Endodermal cell (in vitro differentiated cells): Measurements from ENCODE around the gene HOXB3. TPM values are rescaled to one million over a fixed set of nuclear protein-coding genes. Genes with fewer than 3 reads are reported as not detected.

Experiments
- DNase-seq: peaks from one replicate; pipeline ENCODE4 v3.0.0-alpha.2; 2017
- H3K27ac ChIP-seq: 2 replicates; pipeline ENCODE4 v1.5.1; 2013; ENCODE audit warnings: mild to moderate bottlenecking, low read depth, low read length, moderate library complexity
- H3K27me3 ChIP-seq: 2 replicates; pipeline ENCODE4 v1.6.1; 2013; ENCODE audit warnings: mild to moderate bottlenecking, low read length, moderate library complexity; ENCODE audit not compliant: insufficient read depth, control insufficient read depth, poor library complexity, severe bottlenecking
- H3K36me3 ChIP-seq: 2 replicates; pipeline ENCODE4 v1.7.0; 2013; ENCODE audit warnings: mild to moderate bottlenecking, low read length, moderate library complexity; ENCODE audit not compliant: control insufficient read depth, insufficient read depth
- H3K4me1 ChIP-seq: one replicate; pipeline ENCODE4 v1.7.0; 2013; ENCODE audit warnings: low read length; ENCODE audit not compliant: control insufficient read depth, insufficient read depth
- H3K4me3 ChIP-seq: 2 replicates; pipeline ENCODE4 v1.5.1; 2013; ENCODE audit warnings: mild to moderate bottlenecking, low read length, moderate library complexity
- H3K9ac ChIP-seq: 2 replicates; pipeline ENCODE4 v1.6.1; 2013; ENCODE audit warnings: mild to moderate bottlenecking, low read length, moderate library complexity; ENCODE audit not compliant: poor library complexity, severe bottlenecking; ENCODE audit errors: extremely low read depth
- H3K9me3 ChIP-seq: 2 replicates; pipeline ENCODE4 v1.6.1; 2013; ENCODE audit warnings: mild to moderate bottlenecking, low read length, moderate library complexity; ENCODE audit not compliant: control insufficient read depth
- H3K27ac Mint-ChIP-seq: 2 replicates; pipeline ENCODE4 v1.8.0; 2020; ENCODE audit warnings: mixed read lengths
- H3K27me3 Mint-ChIP-seq: 2 replicates; pipeline ENCODE4 v1.8.0; 2021; ENCODE audit warnings: mild to moderate bottlenecking, mixed read lengths; ENCODE audit not compliant: insufficient read depth
- H3K36me3 Mint-ChIP-seq: 2 replicates; pipeline ENCODE4 v1.8.0; 2020; ENCODE audit warnings: low read depth, mixed read lengths
- H3K4me1 Mint-ChIP-seq: 2 replicates; pipeline ENCODE4 v1.8.0; 2020; ENCODE audit warnings: mixed read lengths
- H3K4me3 Mint-ChIP-seq: 2 replicates; pipeline ENCODE4 v1.8.0; 2020; ENCODE audit warnings: mild to moderate bottlenecking, moderate library complexity, mixed read lengths
- H3K9me3 Mint-ChIP-seq: 2 replicates; pipeline ENCODE4 v1.8.0; 2020; ENCODE audit warnings: mild to moderate bottlenecking, mixed read lengths
- WGBS, 2 experiments: methylation state at CpG; one replicate each; pipeline versions ENCODE4 v1.1.5 to v1.1.7; 2013; ENCODE audit warnings: missing lambda C conversion rate in 2 of 2, mixed read lengths in 1 of 2; ENCODE audit not compliant: insufficient coverage in 1 of 2, insufficient read length in 1 of 2; 5-methylcytosine and 5-hydroxymethylcytosine counted together
- total RNA-seq, 2 donors: library from RNA; stranded (reverse); fragmentation: NEBNext Ultra II Directional in 1 of 2; extraction: Animal tissue kit (Norgen Biotek cat#: 25700) in 1 of 2; gene quantifications; 2 replicates in 1 of 2; 3 replicates in 1 of 2; pipeline ENCODE4 v1.2.1, GENCODE V29; 2021
- TF ChIP-seq, protein P1 (sequence below): fragments of 200-600 bp; sonication (generic); conservative IDR thresholded peaks from 2 replicates; pipeline ENCODE4 v1.5.0; 2021; ENCODE audit warnings: antibody characterized with exemption, mild to moderate bottlenecking

Gene HOXB3
- total RNA-seq, 2 donors from 2014 or later = not detected

DNA sequence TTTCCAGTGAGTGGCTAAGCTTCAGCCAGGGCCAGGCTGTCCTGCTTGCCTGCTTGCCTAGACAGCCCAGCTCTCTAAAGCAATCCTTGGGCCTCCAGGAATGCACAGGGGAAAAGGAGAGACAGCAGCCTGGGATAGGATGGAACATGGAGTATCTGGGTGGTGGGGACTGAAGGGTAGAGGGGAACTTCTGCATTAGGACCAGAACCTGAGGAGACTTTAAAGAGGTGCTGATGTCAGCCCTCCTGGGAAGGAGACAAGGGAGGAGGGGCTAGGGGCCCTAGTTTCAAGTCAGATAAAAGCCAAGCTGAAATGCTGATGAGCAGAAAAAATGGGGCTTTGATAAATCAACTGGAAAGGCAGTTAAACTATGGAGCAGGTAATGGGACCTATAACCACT is 19.0 kb upstream of the HOXB3 start:
- Mint-ChIP-seq H3K4me1 (peaks cover 7% of the 10 kb centered on the region), H3K27ac (no peak overlapping the region), H3K36me3 (no peaks in the 10 kb centered on the region), H3K9me3 (peaks cover 2% of the 10 kb centered on the region), H3K27me3 (peaks cover 99% of the 10 kb centered on the region), H3K4me3 (no peak overlapping the region)
- Histone ChIP-seq H3K27me3 (peaks cover 100% of the 10 kb centered on the region), H3K27ac (no peak overlapping the region), H3K4me3 (no peak overlapping the region), H3K36me3 (no peaks in the 10 kb centered on the region), H3K9me3 (peaks cover 16% of the 10 kb centered on the region), H3K4me1 (no peaks in the 10 kb centered on the region), H3K9ac (no peak overlapping the region)
- TF ChIP-seq, protein P1, sequence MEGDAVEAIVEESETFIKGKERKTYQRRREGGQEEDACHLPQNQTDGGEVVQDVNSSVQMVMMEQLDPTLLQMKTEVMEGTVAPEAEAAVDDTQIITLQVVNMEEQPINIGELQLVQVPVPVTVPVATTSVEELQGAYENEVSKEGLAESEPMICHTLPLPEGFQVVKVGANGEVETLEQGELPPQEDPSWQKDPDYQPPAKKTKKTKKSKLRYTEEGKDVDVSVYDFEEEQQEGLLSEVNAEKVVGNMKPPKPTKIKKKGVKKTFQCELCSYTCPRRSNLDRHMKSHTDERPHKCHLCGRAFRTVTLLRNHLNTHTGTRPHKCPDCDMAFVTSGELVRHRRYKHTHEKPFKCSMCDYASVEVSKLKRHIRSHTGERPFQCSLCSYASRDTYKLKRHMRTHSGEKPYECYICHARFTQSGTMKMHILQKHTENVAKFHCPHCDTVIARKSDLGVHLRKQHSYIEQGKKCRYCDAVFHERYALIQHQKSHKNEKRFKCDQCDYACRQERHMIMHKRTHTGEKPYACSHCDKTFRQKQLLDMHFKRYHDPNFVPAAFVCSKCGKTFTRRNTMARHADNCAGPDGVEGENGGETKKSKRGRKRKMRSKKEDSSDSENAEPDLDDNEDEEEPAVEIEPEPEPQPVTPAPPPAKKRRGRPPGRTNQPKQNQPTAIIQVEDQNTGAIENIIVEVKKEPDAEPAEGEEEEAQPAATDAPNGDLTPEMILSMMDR = no peak
- DNase-seq = no peak

GRCh38 chr17:48608494-48608834 is 18.4 kb upstream of the HOXB3 start:
- peaks cover 99% of the 10 kb centered on the region for H3K27me3 Mint-ChIP-seq
- DNase-seq = no peak
- H3K4me1 ChIP-seq = no peaks in the 10 kb centered on the region
- H3K4me1 Mint-ChIP-seq = peaks cover 7% of the 10 kb centered on the region
- H3K36me3 ChIP-seq = no peaks in the 10 kb centered on the region
- peaks cover 2% of the 10 kb centered on the region for H3K9me3 Mint-ChIP-seq
- H3K9me3 ChIP-seq = peaks cover 16% of the 10 kb centered on the region
- no peak overlapping the region for H3K27ac Mint-ChIP-seq
- no peak overlapping the region for H3K4me3 ChIP-seq
- no peak overlapping the region for H3K4me3 Mint-ChIP-seq
- WGBS, 2 experiments = 40 to 56% methylated on average over 1 of the region's 1 CpG
- H3K27me3 ChIP-seq = peaks cover 100% of the 10 kb centered on the region
- H3K27ac ChIP-seq = no peak overlapping the region
- no peak overlapping the region for H3K9ac ChIP-seq
- H3K36me3 Mint-ChIP-seq = no peaks in the 10 kb centered on the region
- TF ChIP-seq, protein P1 = no peak

GRCh38 chr17:48606892-48607614 is 17.0 kb upstream of the HOXB3 start:
- 26 to 31% methylated on average over 2 to 9 of the region's 9 CpGs for WGBS, 2 experiments
- H3K27ac ChIP-seq = no peak overlapping the region
- peaks cover 100% of the 10 kb centered on the region for H3K27me3 ChIP-seq
- Mint-ChIP-seq H3K4me3 (no peak overlapping the region), H3K27ac (no peak overlapping the region), H3K4me1 (no peaks in the 10 kb centered on the region), H3K9me3 (peaks cover 2% of the 10 kb centered on the region), H3K27me3 (peaks cover 100% of the 10 kb centered on the region), H3K36me3 (no peaks in the 10 kb centered on the region)
- no peak overlapping the region for H3K9ac ChIP-seq
- no peak for DNase-seq
- peaks cover 16% of the 10 kb centered on the region for H3K9me3 ChIP-seq
- H3K4me1 ChIP-seq = no peaks in the 10 kb centered on the region
- H3K36me3 ChIP-seq = no peaks in the 10 kb centered on the region
- TF ChIP-seq, protein P1 = no peak
- H3K4me3 ChIP-seq = no peak overlapping the region
